ENCODE measurements around the gene BOC. TPM values are rescaled to one million over a fixed set of nuclear protein-coding genes. Genes with fewer than 3 reads are reported as not detected.

BOC gene
- total and polyA plus RNA-seq, 8 donors: 4.9 to 19.5 (median 9.9) TPM

- WGBS, 2 donors: 95 to 96% methylated on average over 12 of the region's 12 CpGs
- intact Hi-C loops (cut with DNase I): loop anchor here in 1 of 3 donors (10.0 kb wide), 1 partner anchor 149 kb away; no protein-coding TSS in a partner anchor
- DNase-seq: no peak
- H3K27ac ChIP-seq: no peak overlapping the region
- H3K4me3 ChIP-seq: no peak overlapping the region
- peaks cover 0 to 7% (median 4%) of the 10 kb centered on the region in 3 donors for H3K4me1 ChIP-seq
- no peaks in the 10 kb centered on the region for H3K27me3 ChIP-seq
- no peaks in the 10 kb centered on the region for H3K36me3 ChIP-seq
- H3K9me3 ChIP-seq: no peaks in the 10 kb centered on the region
- no peak for FAIRE-seq
- TF ChIP-seq CTCF (IDR thresholded peaks at IDR 0.05): no peak
- ATAC-seq: no peak
Observed at GRCh38 chr3:113283306-113283705, 71.9 kb downstream of the BOC start.

- TF ChIP-seq CTCF (IDR thresholded peaks at IDR 0.05): no peak
- no peak for FAIRE-seq
- intact Hi-C loops (cut with DNase I): loop anchor here (5.0 to 10.0 kb wide), 4 partner anchors 142 to 232 kb away; no protein-coding TSS in a partner anchor
- WGBS, 2 donors: 93 to 95% methylated on average over 12 of the region's 12 CpGs
- H3K27me3 ChIP-seq: no peaks in the 10 kb centered on the region
- no peak overlapping the region for H3K27ac ChIP-seq
- H3K4me1 ChIP-seq: peaks cover 0 to 7% (median 4%) of the 10 kb centered on the region in 3 donors
- no peaks in the 10 kb centered on the region for H3K9me3 ChIP-seq
- no peaks in the 10 kb centered on the region for H3K36me3 ChIP-seq
- no peak overlapping the region for H3K4me3 ChIP-seq
- no peak for ATAC-seq
- DNase-seq: no peak
Observed at GRCh38 chr3:113284453-113285050, 73.2 kb downstream of the BOC start.

- no peak for TF ChIP-seq CTCF (IDR thresholded peaks at IDR 0.05)
- ATAC-seq (no peak), FAIRE-seq (no peak), DNase-seq (no peak)
- Histone ChIP-seq H3K4me3 (no peak overlapping the region), H3K27me3 (no peaks in the 10 kb centered on the region), H3K4me1 (peaks cover 0 to 7% (median 4%) of the 10 kb centered on the region in 3 donors), H3K9me3 (no peaks in the 10 kb centered on the region), H3K36me3 (no peaks in the 10 kb centered on the region), H3K27ac (no peak overlapping the region)
- WGBS, 2 donors: 92 to 95% methylated on average over 8 of the region's 8 CpGs
- intact Hi-C loops (cut with DNase I): loop anchor here (5.0 to 10.0 kb wide), 4 partner anchors 143 to 233 kb away; no protein-coding TSS in a partner anchor
Observed at GRCh38 chr3:113285226-113285625, 73.9 kb downstream of the BOC start.

- WGBS, 2 donors: 89 to 93% methylated on average over 3 of the region's 3 CpGs
Observed at GRCh38 chr3:113285741-113286140, 74.4 kb downstream of the BOC start.

More at GRCh38 chr3:113285741-113286140, 74.4 kb downstream of the BOC start:
- DNase-seq (no peak), ATAC-seq (no peak), FAIRE-seq (no peak)
- no peak for TF ChIP-seq CTCF (IDR thresholded peaks at IDR 0.05)
- Histone ChIP-seq H3K4me1 (peaks cover 0 to 7% (median 4%) of the 10 kb centered on the region in 3 donors), H3K4me3 (no peak overlapping the region), H3K27ac (no peak overlapping the region), H3K36me3 (no peaks in the 10 kb centered on the region), H3K27me3 (no peaks in the 10 kb centered on the region), H3K9me3 (no peaks in the 10 kb centered on the region)
- intact Hi-C loops (cut with DNase I): loop anchor here (5.0 to 10.0 kb wide), 4 partner anchors 143 to 233 kb away; no protein-coding TSS in a partner anchor
